Activated T-helper 1 cell treated with anti-CD3 and anti-CD28 coated beads, Interleukin-12 subunit alpha, Interleukin-12 subunit beta, Interleukin-2, Interleukin-4 antibody, amounts not matched to agents 30 ng/mL and 10 ng/mL and 1 ng/mL, durations not matched to agents 14 hours and 24 hours and 36 hours (primary cell): ENCODE results near the gene DIS3L2. TPM values are rescaled to one million over a fixed set of nuclear protein-coding genes. Genes with fewer than 3 reads are reported as not detected.

Experiments
- DNase-seq: peaks from one replicate; pipeline ENCODE4 v3.0.0; 2021; ENCODE audit warnings: low spot score
- H3K27ac Mint-ChIP-seq: one replicate; pipeline ENCODE4 v1.8.0; 2021; ENCODE audit warnings: mild to moderate bottlenecking, mixed read lengths
- H3K27me3 Mint-ChIP-seq: one replicate; pipeline ENCODE4 v1.8.0; 2022; ENCODE audit warnings: mild to moderate bottlenecking, moderate library complexity, mixed read lengths; ENCODE audit not compliant: insufficient read depth
- H3K36me3 Mint-ChIP-seq: one replicate; pipeline ENCODE4 v1.8.0; 2021; ENCODE audit warnings: low read depth, mixed read lengths
- H3K4me1 Mint-ChIP-seq: one replicate; pipeline ENCODE4 v1.8.0; 2021; ENCODE audit warnings: low read depth, mixed read lengths
- H3K4me3 Mint-ChIP-seq: one replicate; pipeline ENCODE4 v1.8.0; 2021; ENCODE audit warnings: mild to moderate bottlenecking, moderate library complexity, mixed read lengths
- H3K9me3 Mint-ChIP-seq: one replicate; pipeline ENCODE4 v1.8.0; 2021; ENCODE audit warnings: mixed read lengths
- intact Hi-C: fragments of 100-400 bp; cut with micrococcal nuclease; formaldehyde crosslinking; loops from one replicate; pipeline ENCODE4 v1.15.1; 2024
- total RNA-seq: library from RNA; stranded (reverse); gene quantifications from 2 replicates; pipeline ENCODE4 v1.2.3, GENCODE V29; 2022

DIS3L2 gene
- total RNA-seq, 1 donor from 2014 or later: 27.9 TPM

DNA sequence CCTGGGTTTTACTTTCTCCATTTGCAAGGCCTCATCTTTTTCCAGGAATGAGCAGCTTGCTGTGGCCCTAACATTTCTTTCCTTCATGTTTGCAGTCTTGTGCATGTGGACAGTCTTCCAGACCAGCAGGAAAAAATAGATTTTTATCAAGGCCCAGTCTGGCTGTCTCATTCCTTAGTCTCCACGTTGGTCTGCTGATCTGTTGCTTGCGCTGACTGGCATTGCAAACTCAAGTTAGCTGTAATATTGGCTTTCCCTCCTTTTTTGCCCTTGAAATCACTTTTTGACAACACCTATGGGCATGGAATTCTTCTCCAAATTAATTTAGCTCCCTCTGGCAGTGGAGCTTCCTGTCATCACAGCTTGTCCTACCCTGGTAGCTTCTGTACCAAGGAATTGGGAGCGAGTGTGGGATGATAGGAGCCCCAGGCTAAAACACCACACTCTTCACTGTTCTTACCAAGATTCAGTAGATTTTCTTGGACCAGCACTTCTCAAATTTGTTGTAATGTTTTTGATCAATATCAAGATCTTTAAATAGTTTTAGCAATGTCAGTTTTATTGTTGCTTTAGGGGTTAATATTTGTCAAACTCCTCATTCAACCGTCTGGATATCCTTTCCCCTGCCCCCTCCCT is 48.2 kb downstream of the DIS3L2 start:
- peaks cover 3% of the 10 kb centered on the region for H3K27me3 Mint-ChIP-seq
- no peaks in the 10 kb centered on the region for H3K9me3 Mint-ChIP-seq
- peaks cover 3% of the 10 kb centered on the region for H3K36me3 Mint-ChIP-seq
- H3K27ac Mint-ChIP-seq: no peak overlapping the region
- H3K4me1 Mint-ChIP-seq: no peaks in the 10 kb centered on the region
- no peak overlapping the region for H3K4me3 Mint-ChIP-seq
- intact Hi-C loops: no loop called here
- no peak for DNase-seq

DNA sequence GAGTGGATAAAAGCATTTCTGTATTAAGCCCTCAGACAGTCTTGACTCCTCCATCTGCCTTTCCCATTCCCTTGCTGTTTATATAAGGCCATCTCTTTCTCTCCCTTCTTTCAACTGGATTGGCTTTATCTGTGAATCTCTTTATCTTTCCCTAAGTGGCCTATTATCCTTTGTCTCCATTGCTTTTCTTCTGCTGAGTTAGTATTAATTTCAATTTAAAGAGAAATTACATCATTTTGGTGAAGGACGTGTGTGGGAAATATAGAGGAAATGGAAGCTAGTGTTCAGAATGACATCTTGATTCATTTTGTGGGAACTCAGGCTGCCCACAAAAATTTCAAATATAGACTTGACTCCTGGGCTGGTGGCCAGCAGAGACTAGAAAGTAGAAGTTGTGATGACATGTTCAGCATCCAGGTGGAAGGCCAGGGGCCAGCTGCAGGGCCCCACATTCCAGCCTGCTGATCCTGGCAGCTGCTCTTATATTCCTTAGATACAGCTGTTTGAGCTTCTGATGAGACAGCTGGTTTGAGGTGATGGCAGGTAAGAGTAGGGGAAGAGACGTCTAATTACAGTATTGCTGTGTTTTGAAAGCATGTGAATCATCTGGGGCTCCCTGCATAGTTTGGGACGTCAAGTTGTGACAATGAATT is 52.3 kb downstream of the DIS3L2 start:
- Mint-ChIP-seq H3K36me3 (peaks cover 21% of the 10 kb centered on the region), H3K27ac (no peak overlapping the region), H3K9me3 (no peaks in the 10 kb centered on the region), H3K27me3 (peaks cover 3% of the 10 kb centered on the region), H3K4me1 (no peaks in the 10 kb centered on the region), H3K4me3 (no peak overlapping the region)
- intact Hi-C loops: no loop called here
- no peak for DNase-seq

DNA sequence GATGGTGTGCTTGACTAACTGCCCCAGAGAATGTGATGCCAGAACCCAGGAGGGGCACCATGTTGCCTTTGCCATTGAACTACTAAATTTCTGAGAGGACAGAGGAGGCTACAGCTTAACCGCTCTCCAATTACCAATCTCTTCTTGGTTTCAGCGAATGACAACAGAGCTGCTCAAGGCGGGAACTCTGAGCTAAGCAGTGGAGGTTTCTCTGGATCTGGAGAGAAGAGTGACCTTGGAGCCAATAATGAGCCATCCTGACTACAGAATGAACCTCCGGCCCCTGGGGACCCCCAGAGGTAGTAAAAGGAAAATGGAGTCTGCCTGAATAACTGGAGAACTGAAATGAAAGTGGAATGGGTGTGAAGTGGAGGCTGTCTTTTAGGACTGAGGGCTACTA is 53.2 kb downstream of the DIS3L2 start:
- Mint-ChIP-seq H3K4me1 (no peaks in the 10 kb centered on the region), H3K4me3 (no peak overlapping the region), H3K36me3 (peaks cover 21% of the 10 kb centered on the region), H3K27ac (no peak overlapping the region), H3K9me3 (no peaks in the 10 kb centered on the region), H3K27me3 (peaks cover 3% of the 10 kb centered on the region)
- intact Hi-C loops: no loop called here
- DNase-seq: no peak

DNA sequence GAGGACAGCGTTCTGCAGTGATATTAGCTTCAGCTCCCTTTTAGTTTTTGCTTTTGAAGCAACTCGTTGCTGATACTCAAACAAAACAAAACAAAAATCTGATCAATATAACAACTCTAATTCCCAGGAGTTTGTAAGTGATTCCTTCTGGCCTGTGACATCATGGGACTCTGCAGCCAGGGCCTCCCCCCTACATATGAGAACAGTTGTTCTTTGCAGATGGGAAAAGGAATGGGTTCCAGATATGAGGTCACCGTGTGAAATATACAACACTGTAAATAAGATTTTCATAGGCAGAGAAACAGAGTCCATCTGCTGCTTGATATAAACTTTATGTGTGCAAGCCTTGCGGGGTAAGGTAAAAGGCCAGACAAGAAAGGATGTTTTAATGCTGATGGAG is 56.7 kb downstream of the DIS3L2 start:
- H3K4me1 Mint-ChIP-seq: no peaks in the 10 kb centered on the region
- intact Hi-C loops: no loop called here
- no peak overlapping the region for H3K27ac Mint-ChIP-seq

DNA sequence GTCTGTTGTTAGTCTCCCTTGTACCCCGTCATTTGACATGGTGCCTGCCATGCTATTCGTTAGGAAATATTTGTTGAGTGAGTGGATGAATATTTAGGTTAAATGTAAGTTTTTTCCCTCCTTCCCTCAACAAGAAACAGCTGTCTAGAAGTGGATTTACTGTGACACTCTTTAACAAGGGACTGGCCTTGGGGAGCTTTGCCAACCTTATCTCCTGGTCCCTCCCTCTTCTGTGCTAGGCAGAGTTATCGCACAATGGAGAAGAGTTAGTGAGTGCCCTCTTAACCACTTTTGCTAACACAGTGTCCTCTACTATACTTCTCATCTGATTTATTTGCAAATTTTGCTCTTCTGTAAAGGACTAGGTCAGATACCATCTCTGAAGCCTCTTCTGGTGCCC is 61.2 kb downstream of the DIS3L2 start:
- Mint-ChIP-seq H3K36me3 (peaks cover 28% of the 10 kb centered on the region), H3K4me1 (peaks cover 16% of the 10 kb centered on the region), H3K9me3 (no peaks in the 10 kb centered on the region), H3K27me3 (peaks cover 4% of the 10 kb centered on the region), H3K4me3 (no peak overlapping the region), H3K27ac (no peak overlapping the region)
- no peak for DNase-seq
- intact Hi-C loops: no loop called here

More for the DNA sequence above, 56.7 kb downstream of the DIS3L2 start:
- H3K4me3 Mint-ChIP-seq: no peak overlapping the region
- no peaks in the 10 kb centered on the region for H3K27me3 Mint-ChIP-seq
- no peaks in the 10 kb centered on the region for H3K9me3 Mint-ChIP-seq
- DNase-seq: no peak
- peaks cover 26% of the 10 kb centered on the region for H3K36me3 Mint-ChIP-seq

DNA sequence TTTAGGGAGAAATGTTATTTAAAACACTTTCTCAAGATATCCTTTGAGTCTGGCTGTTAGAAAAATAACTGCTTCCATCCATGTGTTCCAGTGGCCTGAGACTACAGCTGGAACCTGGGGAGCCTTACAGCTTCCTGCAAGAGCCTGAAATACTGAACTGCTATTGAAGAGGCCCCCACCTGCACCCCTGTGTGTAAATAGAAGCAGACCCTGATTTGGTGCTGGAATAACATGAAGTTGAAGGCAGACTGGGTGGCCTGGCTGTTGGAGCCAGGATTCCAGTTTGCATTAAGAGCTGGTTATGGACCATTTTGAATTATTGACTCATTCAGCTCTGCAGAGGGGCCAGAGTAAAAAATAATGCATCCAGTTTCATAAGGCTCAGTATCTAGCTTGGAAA is 61.9 kb downstream of the DIS3L2 start:
- H3K27ac Mint-ChIP-seq: no peak overlapping the region
- peaks cover 23% of the 10 kb centered on the region for H3K4me1 Mint-ChIP-seq
- H3K36me3 Mint-ChIP-seq: peaks cover 28% of the 10 kb centered on the region
- H3K4me3 Mint-ChIP-seq: no peak overlapping the region
- no peaks in the 10 kb centered on the region for H3K9me3 Mint-ChIP-seq
- DNase-seq: no peak
- H3K27me3 Mint-ChIP-seq: peaks cover 6% of the 10 kb centered on the region
- intact Hi-C loops: no loop called here

DNA sequence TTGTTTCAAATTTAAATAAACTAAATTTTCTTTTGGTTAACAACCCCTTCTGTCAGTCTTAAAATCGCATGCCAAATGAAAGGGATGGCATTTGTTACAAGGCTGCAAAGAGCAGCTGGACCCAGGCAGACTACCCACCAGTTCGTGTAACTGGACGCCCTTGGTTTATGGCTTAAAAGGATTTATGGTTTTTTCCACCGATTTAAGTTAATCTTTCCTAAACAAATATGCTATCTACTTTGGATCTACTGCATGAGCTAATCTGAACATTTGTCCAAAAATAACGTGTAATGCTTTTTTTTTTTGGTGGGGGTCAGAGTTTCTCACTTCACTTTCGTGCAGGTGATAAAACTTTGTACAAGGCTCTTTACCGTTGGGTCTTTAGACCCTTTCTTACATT is 62.9 kb downstream of the DIS3L2 start:
- Mint-ChIP-seq H3K4me1 (peaks cover 28% of the 10 kb centered on the region), H3K27me3 (peaks cover 10% of the 10 kb centered on the region), H3K36me3 (peaks cover 29% of the 10 kb centered on the region), H3K27ac (no peak overlapping the region), H3K4me3 (no peak overlapping the region), H3K9me3 (no peaks in the 10 kb centered on the region)
- DNase-seq: no peak
- intact Hi-C loops: no loop called here

DNA sequence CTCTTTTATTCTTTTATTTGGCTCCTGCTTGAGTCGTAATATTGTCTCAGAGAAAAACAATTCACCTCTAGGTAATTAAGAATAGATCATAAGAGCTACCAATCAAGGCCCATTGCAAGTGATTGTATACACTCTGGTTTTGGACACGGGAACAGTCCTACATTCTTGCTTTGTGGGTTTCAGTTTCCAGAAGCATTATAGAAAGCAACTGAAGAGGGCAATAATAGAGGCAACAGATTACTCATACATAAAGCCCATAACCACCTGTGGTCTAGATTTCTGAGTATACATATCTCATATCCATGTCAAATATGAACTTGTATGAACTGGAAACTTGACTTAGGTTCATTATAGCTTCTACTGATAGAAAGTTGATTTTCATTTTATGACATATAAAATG is 65.4 kb downstream of the DIS3L2 start:
- Mint-ChIP-seq H3K9me3 (peaks cover under 1% of the 10 kb centered on the region), H3K27ac (no peak overlapping the region), H3K4me1 (peaks cover 28% of the 10 kb centered on the region), H3K36me3 (peaks cover 43% of the 10 kb centered on the region), H3K4me3 (peak overlapping the region; percentile 25), H3K27me3 (peaks cover 10% of the 10 kb centered on the region)
- DNase-seq: peak; percentile 7
- intact Hi-C loops: loop anchor here (1.0 to 5.0 kb wide), 5 partner anchors 31 to 513 kb away; partner anchors contain the start of gene DIS3L2

DNA sequence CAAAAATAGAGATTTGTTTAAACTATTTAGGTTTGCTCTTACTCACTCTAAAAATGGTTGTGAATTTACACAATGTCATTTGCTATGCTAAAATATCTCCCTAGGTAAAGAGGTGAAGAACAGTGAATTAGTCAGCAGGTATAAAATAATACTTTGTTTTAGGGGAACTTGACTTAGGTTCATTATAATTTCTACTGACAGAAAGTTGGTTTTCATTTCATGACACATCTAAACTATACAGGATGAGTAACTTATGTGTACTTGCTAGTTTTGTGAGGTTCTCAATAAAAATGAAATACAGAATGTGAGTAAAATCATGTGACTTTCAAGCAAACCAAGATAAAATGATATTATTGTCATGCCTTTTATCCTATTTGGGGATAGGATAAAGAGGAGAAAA is 66.0 kb downstream of the DIS3L2 start:
- no peak for DNase-seq
- Mint-ChIP-seq H3K27ac (no peak overlapping the region), H3K4me3 (no peak overlapping the region), H3K9me3 (peaks cover 5% of the 10 kb centered on the region), H3K36me3 (peaks cover 48% of the 10 kb centered on the region), H3K4me1 (peaks cover 28% of the 10 kb centered on the region), H3K27me3 (peaks cover 10% of the 10 kb centered on the region)
- intact Hi-C loops: loop anchor here (1.0 to 5.0 kb wide), 5 partner anchors 31 to 513 kb away; partner anchors contain the start of gene DIS3L2

DNA sequence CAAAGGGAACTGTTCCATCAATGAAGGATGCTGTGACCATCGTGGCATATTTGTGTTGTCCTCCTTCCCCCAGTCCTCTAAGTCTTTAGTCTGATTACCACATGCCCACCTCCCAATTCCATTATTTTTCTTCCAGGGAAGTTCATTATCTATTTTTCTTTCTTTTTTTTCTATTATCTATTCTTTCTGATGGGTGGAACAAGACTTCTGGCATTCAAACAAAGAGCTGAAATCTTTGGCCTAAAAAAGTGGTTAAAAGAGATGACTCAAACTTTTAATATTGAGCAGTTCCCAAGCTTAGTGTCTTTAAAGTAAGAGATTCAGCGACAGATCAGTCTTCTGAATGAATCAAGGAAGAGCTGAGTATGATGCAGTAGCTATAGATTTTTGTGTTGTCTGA is 66.6 kb downstream of the DIS3L2 start:
- Mint-ChIP-seq H3K27me3 (peaks cover 10% of the 10 kb centered on the region), H3K27ac (no peak overlapping the region), H3K4me3 (no peak overlapping the region), H3K36me3 (peaks cover 46% of the 10 kb centered on the region), H3K4me1 (peaks cover 28% of the 10 kb centered on the region), H3K9me3 (peaks cover 5% of the 10 kb centered on the region)
- no peak for DNase-seq
- intact Hi-C loops: loop anchor here (5.0 kb wide), 1 partner anchor 481 kb away; no protein-coding TSS in a partner anchor

DNA sequence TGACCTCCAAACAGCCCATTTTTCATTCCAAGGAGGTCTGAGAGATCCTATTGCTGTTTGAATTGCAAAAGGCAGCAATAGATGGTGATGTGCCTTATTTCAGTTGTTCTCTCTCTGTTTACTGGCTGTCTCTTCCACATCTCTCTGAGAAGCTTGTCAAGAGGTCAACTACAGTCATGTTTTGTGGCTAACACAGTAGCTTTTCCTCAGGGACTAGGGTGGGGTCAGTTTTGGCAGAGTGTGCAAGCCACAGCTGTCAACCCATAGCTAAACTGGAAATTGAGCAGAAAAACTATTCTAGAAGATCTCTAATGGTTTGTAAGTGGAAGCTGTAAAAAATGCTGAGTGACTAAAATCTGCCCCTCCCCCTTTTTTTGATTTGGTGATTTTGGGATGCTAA is 67.1 kb downstream of the DIS3L2 start:
- no peak overlapping the region for H3K27ac Mint-ChIP-seq
- no peak for DNase-seq
- peaks cover 5% of the 10 kb centered on the region for H3K9me3 Mint-ChIP-seq
- H3K27me3 Mint-ChIP-seq: peaks cover 10% of the 10 kb centered on the region
- peaks cover 50% of the 10 kb centered on the region for H3K36me3 Mint-ChIP-seq
- intact Hi-C loops: loop anchor here (5.0 kb wide), 1 partner anchor 481 kb away; no protein-coding TSS in a partner anchor
- H3K4me3 Mint-ChIP-seq: no peak overlapping the region
- H3K4me1 Mint-ChIP-seq: peaks cover 28% of the 10 kb centered on the region

DNA sequence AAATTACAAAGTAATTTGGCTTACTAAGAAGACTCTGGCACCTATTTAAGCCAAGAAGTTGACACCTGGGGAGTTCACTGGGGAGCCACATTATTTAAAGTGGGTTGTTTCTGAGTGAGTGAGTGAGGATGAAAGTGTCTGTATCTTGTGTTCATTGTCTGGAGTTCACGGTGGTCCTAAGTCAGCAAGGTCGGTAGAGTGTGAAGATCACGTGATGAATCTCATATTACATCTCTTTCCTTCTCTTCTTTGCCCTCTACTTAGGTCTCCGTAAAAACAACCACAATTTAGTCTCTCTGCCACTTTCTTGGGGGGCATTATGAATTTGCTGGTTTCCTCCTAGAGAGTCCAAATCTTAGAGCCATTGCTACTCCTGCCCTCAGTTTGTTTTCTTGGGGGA is 67.8 kb downstream of the DIS3L2 start:
- Mint-ChIP-seq H3K9me3 (peaks cover 11% of the 10 kb centered on the region), H3K4me1 (peaks cover 28% of the 10 kb centered on the region), H3K27ac (no peak overlapping the region), H3K27me3 (peaks cover 10% of the 10 kb centered on the region), H3K4me3 (no peak overlapping the region), H3K36me3 (peaks cover 49% of the 10 kb centered on the region)
- DNase-seq: no peak
- intact Hi-C loops: loop anchor here (5.0 kb wide), 1 partner anchor 482 kb away; no protein-coding TSS in a partner anchor

DNA sequence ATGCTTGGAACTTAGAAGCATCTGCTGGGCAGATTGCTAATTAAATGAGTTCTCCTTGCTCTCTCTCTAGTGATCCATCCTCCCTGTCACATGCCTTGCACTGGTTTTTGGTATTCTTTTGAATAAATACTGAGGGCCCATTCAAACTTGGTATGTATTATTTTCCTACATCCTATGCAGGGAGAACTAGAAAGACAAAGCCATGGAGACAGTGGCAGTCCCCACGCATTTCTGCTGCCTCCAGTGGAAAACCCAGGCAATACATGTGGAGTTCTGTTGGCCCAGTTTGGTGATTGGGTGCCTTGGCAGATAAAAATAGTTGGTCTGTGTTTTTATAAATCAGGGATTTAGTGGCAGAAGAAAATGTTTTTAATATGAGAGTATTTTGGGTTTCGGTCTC is 68.7 kb downstream of the DIS3L2 start:
- H3K27me3 Mint-ChIP-seq: peaks cover 8% of the 10 kb centered on the region
- peaks cover 15% of the 10 kb centered on the region for H3K9me3 Mint-ChIP-seq
- H3K4me3 Mint-ChIP-seq: no peak overlapping the region
- peaks cover 46% of the 10 kb centered on the region for H3K36me3 Mint-ChIP-seq
- DNase-seq: no peak
- intact Hi-C loops: no loop called here
- peaks cover 28% of the 10 kb centered on the region for H3K4me1 Mint-ChIP-seq
- H3K27ac Mint-ChIP-seq: no peak overlapping the region
